Activated CD8-positive, alpha-beta memory T cell treated with anti-CD3 and anti-CD28 coated beads, Interleukin-2, amount 10 ng/mL, durations not matched to agents 7 days and 5 days (primary cell): ENCODE data around the gene CDC20. TPM values are rescaled to one million over a fixed set of nuclear protein-coding genes. Genes with fewer than 3 reads are reported as not detected.
"Not testable (repeated sequence)": the region's sequence is repeated elsewhere in the genome, so short reads cannot be mapped to it uniquely, and the experiment has no call there.

Source experiments
- ATAC-seq: fragments of 150-1000 bp; cut with Tn5 transposase; one replicate; pipeline ENCODE4 v1.10.0; 2021; ENCODE audit warnings: moderate library complexity
- CTCF ChIA-PET: fragments of 350-600 bp; sonication (Branson Sonifier 250); formaldehyde crosslinking; loops from one replicate; lab custom pipeline; 2021; ENCODE audit warnings: antibody characterized with exemption; lab: Charles Lee
- DNase-seq: peaks from one replicate; pipeline ENCODE4 v3.0.0-alpha.2; 2020
- H3K27ac Mint-ChIP-seq: one replicate; pipeline ENCODE4 v1.8.0; 2021; ENCODE audit warnings: mild to moderate bottlenecking, mixed read lengths
- H3K27me3 Mint-ChIP-seq: one replicate; pipeline ENCODE4 v1.8.0; 2021; ENCODE audit warnings: mixed read lengths
- H3K36me3 Mint-ChIP-seq: one replicate; pipeline ENCODE4 v1.8.0; 2021; ENCODE audit warnings: mild to moderate bottlenecking, mixed read lengths
- H3K4me1 Mint-ChIP-seq: one replicate; pipeline ENCODE4 v1.8.0; 2021; ENCODE audit warnings: mixed read lengths
- H3K4me3 Mint-ChIP-seq: one replicate; pipeline ENCODE4 v1.8.0; 2021; ENCODE audit warnings: mild to moderate bottlenecking, moderate library complexity, mixed read lengths
- H3K9me3 Mint-ChIP-seq: one replicate; pipeline ENCODE4 v1.8.0; 2022; ENCODE audit warnings: low read depth, mixed read lengths
- total RNA-seq, 2 experiments: library from RNA; stranded (reverse); gene quantifications; one replicate each; pipeline ENCODE4 v1.2.3, GENCODE V29; 2021

CDC20 gene
- total RNA-seq, 2 experiments from 2014 or later: 188 to 194 TPM

GRCh38 chr1:43386676-43387075, 27.9 kb downstream of the CDC20 start:
- no peak for DNase-seq
- Mint-ChIP-seq H3K4me1 (peaks cover 33% of the 10 kb centered on the region), H3K27ac (no peak overlapping the region), H3K27me3 (no peaks in the 10 kb centered on the region), H3K4me3 (no peak overlapping the region), H3K36me3 (peaks cover 42% of the 10 kb centered on the region), H3K9me3 (no peaks in the 10 kb centered on the region)
- no peak for ATAC-seq
- CTCF ChIA-PET: no interaction called here

GRCh38 chr1:43387976-43388599, 29.3 kb downstream of the CDC20 start:
- no peaks in the 10 kb centered on the region for H3K27me3 Mint-ChIP-seq
- DNase-seq (no peak), ATAC-seq (no peak)
- peak overlapping the region; percentile 100 for H3K4me3 Mint-ChIP-seq
- H3K4me1 Mint-ChIP-seq: peaks cover 35% of the 10 kb centered on the region
- CTCF ChIA-PET: interaction anchor here (0.8 to 3.3 kb wide), 5 partner anchors 20 to 161 kb away, joined by 3 to 12 read pairs (median 3); partner anchors contain the start of gene ELOVL1
- peak overlapping the region; percentile 33 for H3K27ac Mint-ChIP-seq
- peaks cover 34% of the 10 kb centered on the region for H3K36me3 Mint-ChIP-seq
- no peaks in the 10 kb centered on the region for H3K9me3 Mint-ChIP-seq

- CTCF ChIA-PET: interaction anchor here (1.1 to 3.3 kb wide), 3 partner anchors 20 to 162 kb away, joined by 3 to 12 read pairs (median 7); partner anchors contain the start of gene ELOVL1
- Mint-ChIP-seq H3K4me3 (peak overlapping the region; percentile 100), H3K36me3 (peaks cover 30% of the 10 kb centered on the region), H3K27ac (peak overlapping the region; percentile 33), H3K4me1 (peaks cover 35% of the 10 kb centered on the region), H3K27me3 (no peaks in the 10 kb centered on the region), H3K9me3 (no peaks in the 10 kb centered on the region)
- ATAC-seq (no peak), DNase-seq (no peak)
These were observed 29.8 kb downstream of the CDC20 start for GRCh38 chr1:43388613-43389012.

- Mint-ChIP-seq H3K27ac (peak within 1 kb of the TSS; percentile 97), H3K36me3 (peaks cover 25% of the 10 kb centered on the region), H3K4me1 (peaks cover 35% of the 10 kb centered on the region), H3K27me3 (no peaks in the 10 kb centered on the region), H3K9me3 (no peaks in the 10 kb centered on the region), H3K4me3 (peak within 1 kb of the TSS; percentile 100)
- DNase-seq (peak; percentile 96), ATAC-seq (peak; percentile 95)
- CTCF ChIA-PET: interaction anchor here (1.0 to 3.3 kb wide), 5 partner anchors 21 to 163 kb away, joined by 3 to 12 read pairs (median 4); partner anchors contain the start of gene ELOVL1
These were observed 30.8 kb downstream of the CDC20 start, which contains the start of the genes MED8 and SZT2 for GRCh38 chr1:43389326-43390313. Gene MED8, minus strand, starts transcription at chr1:43389800. Its CDS starts 36 bp downstream, at chr1:43389764. Gene SZT2, plus strand, starts transcription at chr1:43389899. Its CDS starts 70 bp downstream, at chr1:43389969.

DNA sequence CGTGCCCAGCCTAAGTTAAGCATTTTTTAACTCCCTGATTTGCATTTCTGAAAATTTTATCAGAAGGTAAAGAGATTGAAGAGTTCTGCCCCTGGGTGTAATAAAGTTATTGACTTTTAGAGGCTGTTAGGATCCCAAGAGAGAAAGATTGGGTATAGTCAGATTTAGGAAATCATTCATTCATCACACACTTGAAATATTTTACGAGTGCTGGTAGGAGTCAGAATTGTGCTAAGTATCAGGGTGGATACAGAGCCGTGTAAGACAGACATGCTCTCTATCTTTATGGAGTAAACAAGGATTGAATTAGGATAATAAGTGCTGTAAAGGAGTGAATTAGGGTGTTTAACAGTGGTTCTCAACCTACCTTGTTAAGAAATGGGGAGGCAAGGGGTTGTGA, 33.9 kb downstream of the CDC20 start:
- no peaks in the 10 kb centered on the region for H3K9me3 Mint-ChIP-seq
- no peak for ATAC-seq
- H3K27me3 Mint-ChIP-seq: no peaks in the 10 kb centered on the region
- H3K27ac Mint-ChIP-seq: no peak overlapping the region
- peaks cover 2% of the 10 kb centered on the region for H3K36me3 Mint-ChIP-seq
- CTCF ChIA-PET: interaction anchor here (1.1 to 1.6 kb wide), 2 partner anchors 22 to 166 kb away, joined by 3 to 5 read pairs; no protein-coding TSS in a partner anchor
- H3K4me1 Mint-ChIP-seq: peaks cover 33% of the 10 kb centered on the region
- H3K4me3 Mint-ChIP-seq: no peak overlapping the region
- DNase-seq: no peak

GRCh38 chr1:43395523-43395922, 36.7 kb downstream of the CDC20 start:
- CTCF ChIA-PET: no interaction called here
- H3K9me3 Mint-ChIP-seq: no peaks in the 10 kb centered on the region
- H3K4me1 Mint-ChIP-seq: peaks cover 9% of the 10 kb centered on the region
- ATAC-seq: no peak
- no peak overlapping the region for H3K4me3 Mint-ChIP-seq
- H3K27me3 Mint-ChIP-seq: no peaks in the 10 kb centered on the region
- no peaks in the 10 kb centered on the region for H3K36me3 Mint-ChIP-seq
- DNase-seq: no peak
- no peak overlapping the region for H3K27ac Mint-ChIP-seq

DNA sequence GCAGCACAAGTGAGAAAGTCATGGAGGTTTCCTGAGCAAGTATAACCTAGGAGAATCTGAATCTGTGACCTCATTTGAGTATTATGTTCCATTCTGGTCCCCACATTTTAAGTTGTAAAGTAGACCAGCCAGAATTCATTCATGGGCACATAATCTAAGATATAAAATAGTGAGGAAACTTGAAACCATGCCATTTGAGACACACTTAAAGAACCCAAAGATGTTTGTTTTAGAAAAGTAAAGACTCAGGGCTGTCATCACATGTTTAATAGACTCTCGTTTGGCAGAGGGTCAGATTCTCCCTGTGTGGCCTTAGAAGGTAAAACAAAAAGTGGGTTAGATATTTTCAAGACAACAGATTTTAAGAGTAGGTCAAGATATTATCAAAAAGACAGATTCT, 37.3 kb downstream of the CDC20 start:
- Mint-ChIP-seq H3K4me3 (no peak overlapping the region), H3K27ac (no peak overlapping the region), H3K36me3 (no peaks in the 10 kb centered on the region), H3K4me1 (peaks cover 4% of the 10 kb centered on the region), H3K9me3 (no peaks in the 10 kb centered on the region), H3K27me3 (no peaks in the 10 kb centered on the region)
- no peak for ATAC-seq
- DNase-seq: no peak
- CTCF ChIA-PET: interaction anchor here (1.0 kb wide), 1 partner anchor 18 kb away, joined by 4 read pairs; no protein-coding TSS in a partner anchor

- Mint-ChIP-seq H3K36me3 (no peaks in the 10 kb centered on the region), H3K27me3 (no peaks in the 10 kb centered on the region), H3K27ac (no peak overlapping the region), H3K4me3 (no peak overlapping the region), H3K9me3 (no peaks in the 10 kb centered on the region), H3K4me1 (no peaks in the 10 kb centered on the region)
- CTCF ChIA-PET: no interaction called here
- no peak for ATAC-seq
- DNase-seq: no peak
These were observed 39.4 kb downstream of the CDC20 start for GRCh38 chr1:43398227-43398626.

- DNase-seq, H3K36me3 Mint-ChIP-seq, H3K4me3 Mint-ChIP-seq, ATAC-seq, H3K27me3 Mint-ChIP-seq, H3K9me3 Mint-ChIP-seq, H3K27ac Mint-ChIP-seq, H3K4me1 Mint-ChIP-seq: not testable (repeated sequence)
- CTCF ChIA-PET: interaction anchor here (0.9 kb wide), 1 partner anchor 52 kb away, joined by 3 read pairs; no protein-coding TSS in a partner anchor
These were observed 41.7 kb downstream of the CDC20 start for GRCh38 chr1:43400441-43400840.

DNA sequence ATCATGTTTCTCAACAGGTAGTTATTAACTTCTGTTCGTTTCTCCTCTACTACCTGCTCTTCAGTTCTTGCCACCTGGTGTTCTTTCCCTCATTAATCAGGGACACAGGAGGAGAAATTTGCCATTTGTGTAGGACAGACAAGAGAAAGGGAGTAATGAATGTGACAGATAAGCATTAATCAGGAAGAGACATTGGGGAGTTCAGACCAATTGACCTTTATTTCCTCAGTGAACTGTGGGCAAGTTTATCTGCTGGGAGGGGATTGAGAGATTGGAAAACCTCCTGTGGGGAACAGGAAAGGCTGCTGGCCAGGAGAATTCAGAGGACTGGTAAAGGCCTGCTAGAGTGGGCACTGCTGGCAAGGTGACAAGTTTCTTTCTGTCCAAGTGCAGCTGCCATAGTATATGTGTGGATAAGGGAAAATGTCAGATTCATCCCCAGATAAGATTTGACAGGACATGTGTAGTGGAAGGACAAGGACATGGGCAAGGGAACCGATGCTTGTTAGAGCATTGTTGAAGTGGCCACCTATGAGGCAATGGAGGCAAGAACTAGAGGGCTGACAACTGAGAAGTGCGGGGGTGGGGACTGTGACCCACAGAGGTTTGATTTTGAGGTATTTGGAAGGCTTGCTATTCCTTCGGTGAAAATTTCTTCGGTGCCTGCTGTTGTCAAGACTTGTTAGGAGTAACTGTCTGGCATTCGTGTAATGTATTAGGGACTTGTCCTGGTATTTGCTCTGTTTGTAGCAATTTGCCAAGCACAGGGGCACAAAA, 43.5 kb downstream of the CDC20 start:
- H3K36me3 Mint-ChIP-seq: peaks cover 19% of the 10 kb centered on the region
- no peaks in the 10 kb centered on the region for H3K27me3 Mint-ChIP-seq
- no peaks in the 10 kb centered on the region for H3K9me3 Mint-ChIP-seq
- no peak overlapping the region for H3K4me3 Mint-ChIP-seq
- DNase-seq: no peak
- CTCF ChIA-PET: no interaction called here
- H3K27ac Mint-ChIP-seq: no peak overlapping the region
- H3K4me1 Mint-ChIP-seq: no peaks in the 10 kb centered on the region
- ATAC-seq: no peak

- H3K4me3 Mint-ChIP-seq: no peak overlapping the region
- H3K36me3 Mint-ChIP-seq: peaks cover 27% of the 10 kb centered on the region
- no peak overlapping the region for H3K27ac Mint-ChIP-seq
- no peak for DNase-seq
- CTCF ChIA-PET: no interaction called here
- H3K4me1 Mint-ChIP-seq: no peaks in the 10 kb centered on the region
- H3K27me3 Mint-ChIP-seq: no peaks in the 10 kb centered on the region
- no peaks in the 10 kb centered on the region for H3K9me3 Mint-ChIP-seq
- ATAC-seq: no peak
These were observed 45.6 kb downstream of the CDC20 start for GRCh38 chr1:43404353-43404752.

DNA sequence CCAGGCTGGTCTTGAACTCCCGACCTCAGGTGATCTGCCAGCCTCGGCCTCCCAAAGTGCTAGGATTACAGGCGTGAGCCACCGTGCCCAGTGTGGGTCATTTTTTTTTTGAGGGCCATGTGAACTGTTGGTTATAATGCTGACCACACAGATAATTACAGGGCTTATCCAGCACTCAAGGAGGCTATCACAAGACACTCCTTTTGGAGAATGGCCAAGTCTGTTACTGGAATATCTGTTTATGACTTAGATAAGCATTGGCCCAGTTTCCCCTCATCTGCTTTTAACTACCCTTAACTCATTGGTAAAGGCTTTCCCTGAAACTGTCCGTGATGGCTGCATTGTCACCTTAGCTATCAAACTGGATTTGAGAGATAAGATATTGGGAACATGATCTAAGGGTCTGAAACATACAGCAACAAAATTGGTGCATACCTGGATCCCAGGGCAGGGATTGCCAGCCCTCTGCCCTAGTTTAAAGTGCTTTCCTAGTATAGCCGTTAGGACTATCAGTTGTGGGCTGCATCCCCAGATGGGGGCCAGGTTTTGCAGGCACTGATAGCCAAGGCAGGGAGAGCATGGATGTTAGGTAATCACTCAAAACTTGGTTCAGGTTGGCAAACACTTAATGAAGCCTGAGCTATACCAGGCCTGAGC, 46.6 kb downstream of the CDC20 start:
- Mint-ChIP-seq H3K9me3 (no peaks in the 10 kb centered on the region), H3K36me3 (peaks cover 31% of the 10 kb centered on the region), H3K27me3 (no peaks in the 10 kb centered on the region), H3K27ac (no peak overlapping the region), H3K4me1 (no peaks in the 10 kb centered on the region), H3K4me3 (no peak overlapping the region)
- CTCF ChIA-PET: no interaction called here
- no peak for ATAC-seq
- no peak for DNase-seq
